ENCODE measurements around the gene ARHGDIB.

DNA sequence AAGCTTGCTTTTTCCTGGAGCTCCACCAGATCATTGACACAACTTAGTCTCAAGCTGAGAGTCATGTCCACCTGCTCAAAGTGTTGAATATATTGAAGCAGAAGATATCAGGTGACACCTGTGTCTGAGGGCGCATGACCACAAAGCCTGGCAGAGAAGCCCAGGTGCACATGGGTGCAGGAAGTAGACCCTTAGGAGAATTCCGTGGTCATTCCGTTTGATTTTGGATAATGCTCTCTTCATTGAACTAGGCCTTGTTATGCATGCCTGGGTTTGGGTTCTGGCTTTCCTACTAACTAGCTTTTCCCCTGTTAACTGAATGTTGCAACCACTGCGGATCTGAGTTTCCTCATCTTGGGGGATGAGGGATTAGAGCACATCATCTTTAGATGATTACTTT, 7.1 kb downstream of the ARHGDIB start:
- TF ChIP-seq, protein P1, sequence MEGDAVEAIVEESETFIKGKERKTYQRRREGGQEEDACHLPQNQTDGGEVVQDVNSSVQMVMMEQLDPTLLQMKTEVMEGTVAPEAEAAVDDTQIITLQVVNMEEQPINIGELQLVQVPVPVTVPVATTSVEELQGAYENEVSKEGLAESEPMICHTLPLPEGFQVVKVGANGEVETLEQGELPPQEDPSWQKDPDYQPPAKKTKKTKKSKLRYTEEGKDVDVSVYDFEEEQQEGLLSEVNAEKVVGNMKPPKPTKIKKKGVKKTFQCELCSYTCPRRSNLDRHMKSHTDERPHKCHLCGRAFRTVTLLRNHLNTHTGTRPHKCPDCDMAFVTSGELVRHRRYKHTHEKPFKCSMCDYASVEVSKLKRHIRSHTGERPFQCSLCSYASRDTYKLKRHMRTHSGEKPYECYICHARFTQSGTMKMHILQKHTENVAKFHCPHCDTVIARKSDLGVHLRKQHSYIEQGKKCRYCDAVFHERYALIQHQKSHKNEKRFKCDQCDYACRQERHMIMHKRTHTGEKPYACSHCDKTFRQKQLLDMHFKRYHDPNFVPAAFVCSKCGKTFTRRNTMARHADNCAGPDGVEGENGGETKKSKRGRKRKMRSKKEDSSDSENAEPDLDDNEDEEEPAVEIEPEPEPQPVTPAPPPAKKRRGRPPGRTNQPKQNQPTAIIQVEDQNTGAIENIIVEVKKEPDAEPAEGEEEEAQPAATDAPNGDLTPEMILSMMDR (conservative IDR thresholded peaks at IDR 0.05 in 1 of 2, IDR thresholded peaks at IDR 0.05 in 1 of 2; ENCODE audit: low read depth in 1 of 2, low read length in 2 of 2), result no peak
- no peak for TF ChIP-seq EZH2 (IDR thresholded peaks at IDR 0.05; ENCODE audit: low read length, missing control alignments)

Data from fibroblast of lung (primary cell).